ENCODE measurements around the gene GPSM1.

The GPSM1 gene

DNA sequence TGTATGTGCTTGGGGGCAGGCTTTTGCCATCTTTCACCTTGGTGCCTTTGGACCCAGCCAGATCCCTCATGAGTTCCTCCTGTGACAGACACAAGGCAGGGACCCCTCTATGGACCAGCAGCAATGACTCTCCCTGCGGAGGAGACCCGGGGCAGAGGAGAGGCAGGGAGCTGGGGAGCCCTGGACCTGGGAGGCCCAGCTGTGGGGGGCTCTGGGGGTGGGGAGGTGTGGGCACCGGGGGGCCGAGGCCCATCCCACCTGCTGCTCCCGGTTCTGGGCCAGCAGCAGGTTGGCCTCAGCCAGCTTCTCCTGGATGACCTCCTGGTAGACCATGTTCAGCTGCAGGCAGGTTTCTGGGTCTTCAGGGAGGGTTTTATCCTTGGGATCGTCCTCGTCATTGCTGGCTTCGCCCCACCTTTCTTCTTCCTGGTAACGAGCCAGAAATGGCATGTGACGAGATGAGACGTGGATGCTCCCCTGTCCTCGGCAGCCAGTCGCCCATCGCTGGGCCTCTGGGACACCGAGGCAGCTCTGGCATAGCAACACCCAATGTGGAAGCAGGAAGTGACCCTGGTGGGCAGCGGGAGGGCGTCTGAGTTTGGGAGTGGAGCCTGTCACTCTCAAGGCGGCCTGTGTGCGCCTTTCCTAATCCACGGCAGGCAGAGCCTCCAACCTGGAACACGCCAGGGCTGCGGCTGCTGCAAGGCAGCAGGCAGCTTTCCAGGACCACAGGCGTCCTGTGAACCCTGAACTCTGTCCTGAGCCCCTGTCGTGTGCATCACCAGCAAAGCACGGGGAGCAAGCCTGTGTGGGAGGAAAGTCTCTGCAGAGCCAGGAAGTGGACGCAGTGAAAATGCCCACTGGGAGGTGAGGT, 68.2 kb downstream of the GPSM1 start:
- DNase-seq (ENCODE audit: extremely low read depth, insufficient read length) = no peak
- peaks cover 51% of the 10 kb centered on the region for H3K36me3 ChIP-seq (ENCODE audit: control insufficient read depth, insufficient read depth, low read length)
- no peaks in the 10 kb centered on the region for H3K27me3 ChIP-seq (replicated peaks; ENCODE audit: control insufficient read depth, insufficient read depth, low read length)
- TF ChIP-seq, protein P1, sequence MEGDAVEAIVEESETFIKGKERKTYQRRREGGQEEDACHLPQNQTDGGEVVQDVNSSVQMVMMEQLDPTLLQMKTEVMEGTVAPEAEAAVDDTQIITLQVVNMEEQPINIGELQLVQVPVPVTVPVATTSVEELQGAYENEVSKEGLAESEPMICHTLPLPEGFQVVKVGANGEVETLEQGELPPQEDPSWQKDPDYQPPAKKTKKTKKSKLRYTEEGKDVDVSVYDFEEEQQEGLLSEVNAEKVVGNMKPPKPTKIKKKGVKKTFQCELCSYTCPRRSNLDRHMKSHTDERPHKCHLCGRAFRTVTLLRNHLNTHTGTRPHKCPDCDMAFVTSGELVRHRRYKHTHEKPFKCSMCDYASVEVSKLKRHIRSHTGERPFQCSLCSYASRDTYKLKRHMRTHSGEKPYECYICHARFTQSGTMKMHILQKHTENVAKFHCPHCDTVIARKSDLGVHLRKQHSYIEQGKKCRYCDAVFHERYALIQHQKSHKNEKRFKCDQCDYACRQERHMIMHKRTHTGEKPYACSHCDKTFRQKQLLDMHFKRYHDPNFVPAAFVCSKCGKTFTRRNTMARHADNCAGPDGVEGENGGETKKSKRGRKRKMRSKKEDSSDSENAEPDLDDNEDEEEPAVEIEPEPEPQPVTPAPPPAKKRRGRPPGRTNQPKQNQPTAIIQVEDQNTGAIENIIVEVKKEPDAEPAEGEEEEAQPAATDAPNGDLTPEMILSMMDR (IDR thresholded peaks at IDR 0.05; ENCODE audit: insufficient read depth, low read length, poor library complexity, severe bottlenecking) = no peak
- no peak overlapping the region for H3K4me3 ChIP-seq (replicated peaks; ENCODE audit: low read depth, low read length)

DNA sequence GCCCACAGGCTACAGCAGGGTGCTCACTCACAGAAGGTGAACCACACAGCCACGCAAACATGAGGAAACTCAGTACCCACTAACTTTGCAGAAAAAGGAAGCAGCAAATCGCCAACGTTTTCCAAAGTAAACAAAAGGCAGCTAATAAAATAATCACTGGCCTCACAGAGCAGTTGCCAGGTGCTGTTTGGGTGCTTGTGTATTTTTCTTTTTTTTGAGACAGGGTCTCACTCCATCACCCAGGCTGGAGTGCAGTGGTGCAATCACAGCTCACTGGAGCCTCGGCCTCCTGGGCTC, 68.8 kb downstream of the GPSM1 start:
- Histone ChIP-seq H3K4me3 (replicated peaks; ENCODE audit: low read depth, low read length) (no peak overlapping the region), H3K27me3 (replicated peaks; ENCODE audit: control insufficient read depth, insufficient read depth, low read length) (no peaks in the 10 kb centered on the region), H3K36me3 (ENCODE audit: control insufficient read depth, insufficient read depth, low read length) (peaks cover 51% of the 10 kb centered on the region)
- TF ChIP-seq, protein P1 (IDR thresholded peaks at IDR 0.05; ENCODE audit: insufficient read depth, low read length, poor library complexity, severe bottlenecking) = no peak
- DNase-seq (ENCODE audit: extremely low read depth, insufficient read length) = no peak

DNA sequence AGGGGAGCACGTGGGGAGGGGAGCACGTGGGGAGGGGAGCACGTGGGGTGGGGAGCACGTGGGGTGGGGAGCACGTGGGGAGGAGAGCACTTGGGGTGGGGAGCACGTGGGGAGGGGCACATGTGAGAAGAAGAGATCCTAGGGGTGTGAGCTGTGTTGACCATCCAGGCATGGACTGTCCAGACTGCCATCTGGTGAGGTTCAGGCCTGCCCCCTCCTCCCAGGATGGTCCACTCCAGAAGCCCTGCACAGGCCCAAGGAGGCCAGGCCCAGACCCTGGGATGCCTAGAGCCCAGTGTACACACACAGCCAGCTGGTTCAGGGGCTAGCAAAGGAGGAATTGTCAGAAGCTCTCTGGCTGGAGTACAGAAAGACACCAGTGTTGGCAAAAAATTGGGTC, 70.3 kb downstream of the GPSM1 start:
- TF ChIP-seq, protein P1 (IDR thresholded peaks at IDR 0.05; ENCODE audit: insufficient read depth, low read length, poor library complexity, severe bottlenecking) = no peak
- H3K4me3 ChIP-seq (replicated peaks; ENCODE audit: low read depth, low read length) = no peak overlapping the region
- no peak for DNase-seq (ENCODE audit: extremely low read depth, insufficient read length)
- no peaks in the 10 kb centered on the region for H3K27me3 ChIP-seq (replicated peaks; ENCODE audit: control insufficient read depth, insufficient read depth, low read length)
- H3K36me3 ChIP-seq (ENCODE audit: control insufficient read depth, insufficient read depth, low read length) = peaks cover 43% of the 10 kb centered on the region

DNA sequence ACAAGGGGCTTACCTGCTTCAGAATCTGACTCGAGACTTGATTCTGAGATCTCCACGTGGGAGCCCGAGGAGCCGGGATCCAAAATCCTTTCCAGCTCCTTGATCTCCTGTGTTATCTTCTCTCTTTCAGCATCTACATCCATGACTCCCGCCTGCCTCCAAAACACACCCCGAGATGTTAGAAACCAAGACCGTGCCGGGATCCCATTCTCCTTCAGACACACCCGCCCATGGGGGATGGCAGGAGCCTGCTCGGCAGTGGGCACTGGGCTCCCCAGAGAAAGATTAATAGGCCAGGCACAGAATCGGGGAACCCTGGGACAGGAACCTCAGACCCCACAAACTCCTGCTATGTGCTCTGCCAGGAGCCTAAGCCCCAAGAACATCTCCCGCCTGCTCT, 70.9 kb downstream of the GPSM1 start:
- Histone ChIP-seq H3K4me3 (replicated peaks; ENCODE audit: low read depth, low read length) (peak overlapping the region; percentile 90), H3K27me3 (replicated peaks; ENCODE audit: control insufficient read depth, insufficient read depth, low read length) (no peaks in the 10 kb centered on the region), H3K36me3 (ENCODE audit: control insufficient read depth, insufficient read depth, low read length) (peaks cover 36% of the 10 kb centered on the region)
- DNase-seq (ENCODE audit: extremely low read depth, insufficient read length) = no peak
- TF ChIP-seq, protein P1 (IDR thresholded peaks at IDR 0.05; ENCODE audit: insufficient read depth, low read length, poor library complexity, severe bottlenecking) = no peak

DNA sequence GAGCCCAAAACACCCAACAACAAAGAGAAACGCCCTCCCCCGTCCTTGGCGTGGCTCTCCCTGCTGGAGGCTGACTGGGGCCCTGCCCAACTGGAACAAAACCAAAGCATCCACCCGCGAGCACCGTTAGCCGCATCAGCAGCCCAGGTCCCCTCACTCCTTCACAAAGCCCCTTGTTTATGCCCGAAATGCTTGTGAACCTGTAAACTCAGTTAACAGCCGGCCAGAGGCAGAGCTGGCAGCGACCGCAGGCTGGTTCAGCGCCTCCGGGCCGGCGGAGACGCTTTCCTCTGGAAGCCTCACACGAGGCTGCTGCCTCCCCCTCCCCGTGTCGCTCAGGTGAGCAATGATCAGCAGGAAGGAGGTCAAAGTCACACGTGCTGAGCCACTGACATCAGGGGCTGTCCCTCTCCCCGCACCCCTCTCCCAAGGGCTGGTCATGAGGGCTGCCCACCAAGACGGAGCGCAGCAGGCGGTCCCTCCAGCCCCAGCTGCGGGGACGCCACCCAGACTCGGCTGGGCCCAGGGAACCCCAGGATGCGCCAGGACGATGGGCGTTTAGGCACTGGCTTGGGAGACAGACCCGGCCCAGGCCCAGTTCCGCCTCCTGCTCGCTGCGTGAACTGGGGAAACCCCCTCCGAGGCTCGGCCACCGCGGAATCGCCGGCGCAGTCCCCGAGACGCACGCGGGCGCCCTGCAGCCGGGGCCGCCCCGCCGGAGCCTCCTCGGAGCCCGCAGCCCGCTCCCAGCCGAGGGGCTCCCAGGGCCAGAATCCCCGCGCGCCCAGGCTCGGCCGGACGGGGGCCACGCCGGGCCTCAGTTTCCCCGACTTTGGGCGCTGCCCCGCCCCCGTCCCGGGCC, 72.1 kb downstream of the GPSM1 start:
- peak; percentile 61 for DNase-seq (ENCODE audit: extremely low read depth, insufficient read length)
- peaks cover 32% of the 10 kb centered on the region for H3K36me3 ChIP-seq (ENCODE audit: control insufficient read depth, insufficient read depth, low read length)
- H3K27me3 ChIP-seq (replicated peaks; ENCODE audit: control insufficient read depth, insufficient read depth, low read length) = no peaks in the 10 kb centered on the region
- TF ChIP-seq, protein P1 (IDR thresholded peaks at IDR 0.05; ENCODE audit: insufficient read depth, low read length, poor library complexity, severe bottlenecking) = no peak
- peak overlapping the region; percentile 90 for H3K4me3 ChIP-seq (replicated peaks; ENCODE audit: low read depth, low read length)

Data from GM06990 (cell line).